Activated CD4-positive, alpha-beta memory T cell treated with anti-CD3 and anti-CD28 coated beads, Interleukin-2, amount 10 ng/mL, durations not matched to agents 7 days and 5 days (primary cell): ENCODE data around the gene CCDC88C. TPM values are rescaled to one million over a fixed set of nuclear protein-coding genes. Genes with fewer than 3 reads are reported as not detected.

Experiments
- CTCF ChIA-PET: fragments of 350-600 bp; sonication (Branson Sonifier 250); formaldehyde crosslinking; loops from one replicate; lab custom pipeline; 2021; ENCODE audit warnings: antibody characterized with exemption, inconsistent platforms; lab: Charles Lee
- POLR2A ChIA-PET: fragments of 350-600 bp; sonication (Branson Sonifier 250); formaldehyde crosslinking; loops from one replicate; lab custom pipeline; 2021; ENCODE audit warnings: antibody characterized with exemption; lab: Charles Lee
- DNase-seq: peaks from one replicate; pipeline ENCODE4 v3.0.0-alpha.2; 2020
- H3K27ac Mint-ChIP-seq: one replicate; pipeline ENCODE4 v1.8.0; 2021; ENCODE audit warnings: mild to moderate bottlenecking, mixed read lengths
- H3K27me3 Mint-ChIP-seq: one replicate; pipeline ENCODE4 v1.8.0; 2021; ENCODE audit warnings: mixed read lengths
- H3K36me3 Mint-ChIP-seq: one replicate; pipeline ENCODE4 v1.8.0; 2021; ENCODE audit warnings: low read depth, mixed read lengths
- H3K4me1 Mint-ChIP-seq: one replicate; pipeline ENCODE4 v1.8.0; 2021; ENCODE audit warnings: mixed read lengths
- H3K4me3 Mint-ChIP-seq: one replicate; pipeline ENCODE4 v1.8.0; 2021; ENCODE audit warnings: mild to moderate bottlenecking, mixed read lengths
- H3K9me3 Mint-ChIP-seq: one replicate; pipeline ENCODE4 v1.8.0; 2021; ENCODE audit warnings: mixed read lengths
- total RNA-seq, 2 experiments: library from RNA; stranded (reverse); gene quantifications; one replicate each; pipeline ENCODE4 v1.2.3, GENCODE V29; 2021

Gene CCDC88C
- total RNA-seq, 2 experiments from 2014 or later = 168 to 175 TPM

- DNase-seq = no peak
- H3K36me3 Mint-ChIP-seq = peaks cover 24% of the 10 kb centered on the region
- H3K4me3 Mint-ChIP-seq = no peak overlapping the region
- POLR2A ChIA-PET = interaction anchor here (1.1 to 5.1 kb wide), 5 partner anchors 8 to 53 kb away, joined by 3 to 15 read pairs (median 4); no protein-coding TSS in a partner anchor
- peaks cover 82% of the 10 kb centered on the region for H3K4me1 Mint-ChIP-seq
- H3K27me3 Mint-ChIP-seq = no peaks in the 10 kb centered on the region
- CTCF ChIA-PET = interaction anchor here (0.9 to 1.2 kb wide), 2 partner anchors 10 to 62 kb away, joined by 3 read pairs; no protein-coding TSS in a partner anchor
- no peaks in the 10 kb centered on the region for H3K9me3 Mint-ChIP-seq
- peak overlapping the region; percentile 18 for H3K27ac Mint-ChIP-seq
Measured at GRCh38 chr14:91365552-91365951, 52.1 kb downstream of the CCDC88C start.

DNA sequence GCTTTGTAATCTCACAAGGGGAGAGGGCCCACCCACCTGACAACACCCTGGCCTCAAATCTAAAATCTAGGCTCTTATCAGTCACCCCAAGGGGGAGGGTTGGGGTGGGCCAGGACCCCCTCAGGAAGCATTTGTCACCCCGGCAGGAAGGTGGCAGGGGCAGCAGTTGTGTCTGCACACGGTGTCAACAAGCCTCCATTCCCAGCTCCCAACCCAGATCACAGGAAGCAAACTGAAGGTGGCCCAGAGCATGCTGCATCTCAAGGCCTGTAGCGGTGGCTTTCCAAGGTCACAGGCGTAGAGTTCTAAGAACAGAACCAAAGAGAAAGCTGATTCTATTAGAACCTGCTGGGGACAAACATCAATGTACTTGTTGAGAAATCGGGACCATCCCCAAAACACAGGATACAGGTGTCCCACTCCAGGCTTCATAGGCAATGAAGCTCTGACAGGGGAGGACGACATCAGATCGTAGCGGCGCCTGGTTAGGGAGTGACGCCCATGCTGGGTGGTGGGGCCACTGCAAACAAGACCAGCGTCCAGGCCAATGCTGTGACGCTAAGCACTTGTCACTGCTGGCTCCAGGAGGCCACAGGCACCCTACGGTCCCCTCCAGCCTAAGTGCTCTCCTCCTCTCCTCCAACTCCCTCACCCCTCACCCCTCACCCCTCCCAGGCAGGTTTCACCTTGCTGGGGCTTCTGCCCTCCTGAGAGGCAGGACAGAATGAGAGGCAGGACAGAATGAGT, 52.9 kb downstream of the CCDC88C start:
- no peak for DNase-seq
- Mint-ChIP-seq H3K36me3 (peaks cover 18% of the 10 kb centered on the region), H3K9me3 (no peaks in the 10 kb centered on the region), H3K4me1 (peaks cover 78% of the 10 kb centered on the region), H3K27ac (no peak overlapping the region), H3K4me3 (no peak overlapping the region), H3K27me3 (no peaks in the 10 kb centered on the region)
- ChIA-PET CTCF (interaction anchor here (0.9 to 1.2 kb wide), 2 partner anchors 9 to 63 kb away, joined by 3 read pairs; no protein-coding TSS in a partner anchor), POLR2A (interaction anchor here (1.1 to 5.1 kb wide), 5 partner anchors 8 to 54 kb away, joined by 3 to 15 read pairs (median 4); no protein-coding TSS in a partner anchor)

GRCh38 chr14:91363776-91364523, 53.7 kb downstream of the CCDC88C start:
- no peak for DNase-seq
- CTCF ChIA-PET = no interaction called here
- Mint-ChIP-seq H3K4me3 (no peak overlapping the region), H3K36me3 (peaks cover 22% of the 10 kb centered on the region), H3K27ac (no peak overlapping the region), H3K4me1 (peaks cover 75% of the 10 kb centered on the region), H3K27me3 (no peaks in the 10 kb centered on the region), H3K9me3 (no peaks in the 10 kb centered on the region)
- POLR2A ChIA-PET = interaction anchor here (1.2 to 5.1 kb wide), 3 partner anchors 9 to 54 kb away, joined by 3 to 15 read pairs (median 4); no protein-coding TSS in a partner anchor

DNA sequence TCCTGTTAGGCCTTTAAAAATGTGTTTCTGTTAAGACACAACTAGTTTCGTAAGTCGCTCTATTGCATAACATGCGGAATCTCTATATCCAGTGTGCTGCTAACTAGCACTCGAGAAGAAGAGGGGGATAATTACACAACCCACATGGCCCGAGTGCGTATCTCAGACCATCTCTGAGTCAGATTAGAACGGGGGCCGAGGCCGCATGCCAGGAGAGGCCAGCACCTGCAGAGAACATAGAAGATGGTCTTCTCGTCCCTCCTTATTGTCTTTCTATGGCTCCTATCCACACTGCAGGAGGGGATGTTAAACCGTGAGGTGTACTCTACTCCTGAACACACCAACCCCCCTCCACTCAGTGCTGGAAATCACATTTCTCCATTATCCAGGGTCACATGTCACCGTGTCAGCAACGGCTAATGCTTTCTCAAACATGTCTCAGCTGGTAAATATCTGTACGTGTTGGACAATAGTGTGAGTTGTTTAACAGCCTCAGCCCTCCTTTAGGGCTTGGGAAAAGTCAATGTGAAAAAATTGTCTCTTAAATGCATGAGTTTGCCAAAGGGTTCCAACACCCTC, 56.3 kb downstream of the CCDC88C start:
- no peak for DNase-seq
- H3K9me3 Mint-ChIP-seq = no peaks in the 10 kb centered on the region
- no peak overlapping the region for H3K4me3 Mint-ChIP-seq
- no peaks in the 10 kb centered on the region for H3K27me3 Mint-ChIP-seq
- peaks cover 71% of the 10 kb centered on the region for H3K4me1 Mint-ChIP-seq
- H3K27ac Mint-ChIP-seq = no peak overlapping the region
- H3K36me3 Mint-ChIP-seq = peaks cover 35% of the 10 kb centered on the region
- CTCF ChIA-PET = interaction anchor here (0.7 kb wide), 1 partner anchor 44 kb away, joined by 3 read pairs; no protein-coding TSS in a partner anchor
- POLR2A ChIA-PET = interaction anchor here (0.7 to 3.4 kb wide), 7 partner anchors 8 to 56 kb away, joined by 3 to 24 read pairs (median 4); partner anchors contain the start of gene CCDC88C

- CTCF ChIA-PET = interaction anchor here (0.7 to 0.9 kb wide), 2 partner anchors 10 to 44 kb away, joined by 3 to 4 read pairs; no protein-coding TSS in a partner anchor
- Mint-ChIP-seq H3K9me3 (no peaks in the 10 kb centered on the region), H3K4me3 (no peak overlapping the region), H3K27me3 (no peaks in the 10 kb centered on the region), H3K27ac (no peak overlapping the region), H3K4me1 (peaks cover 72% of the 10 kb centered on the region), H3K36me3 (peaks cover 40% of the 10 kb centered on the region)
- no peak for DNase-seq
- POLR2A ChIA-PET = interaction anchor here (0.7 to 3.4 kb wide), 8 partner anchors 7 to 57 kb away, joined by 3 to 24 read pairs (median 4); partner anchors contain the start of gene CCDC88C
Measured at GRCh38 chr14:91360490-91361232, 57.0 kb downstream of the CCDC88C start.

DNA sequence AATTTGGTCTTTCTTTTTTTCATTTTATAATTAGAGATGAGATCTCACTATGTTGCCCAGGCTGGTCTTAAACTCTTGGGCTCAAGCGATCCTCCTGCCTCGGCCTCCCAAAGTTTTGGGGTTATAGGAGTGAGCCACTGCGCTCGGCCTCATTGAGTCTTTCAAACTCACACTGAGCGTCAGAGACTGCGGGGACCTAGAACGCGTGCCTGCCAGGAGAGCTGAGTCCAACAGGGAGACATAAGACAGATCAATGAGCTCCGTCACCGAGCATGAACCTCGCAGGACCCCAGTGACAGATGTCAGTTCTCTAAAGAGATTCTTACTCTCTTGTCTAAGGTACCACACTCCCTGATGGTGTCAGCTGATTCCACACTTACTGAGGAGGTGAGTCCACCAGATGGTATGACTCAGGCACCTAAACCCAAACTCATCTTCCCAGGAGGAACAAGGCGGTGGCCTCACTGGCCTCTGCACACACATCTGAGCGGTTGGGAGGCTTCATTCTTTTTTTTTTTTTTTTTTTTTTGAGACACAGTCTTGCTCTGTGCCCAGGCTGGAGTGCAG, 58.9 kb downstream of the CCDC88C start:
- no peak overlapping the region for H3K27ac Mint-ChIP-seq
- peaks cover 57% of the 10 kb centered on the region for H3K36me3 Mint-ChIP-seq
- no peaks in the 10 kb centered on the region for H3K27me3 Mint-ChIP-seq
- H3K4me3 Mint-ChIP-seq = no peak overlapping the region
- DNase-seq = no peak
- POLR2A ChIA-PET = interaction anchor here (0.8 to 3.4 kb wide), 2 partner anchors 8 to 57 kb away, joined by 3 to 24 read pairs; no protein-coding TSS in a partner anchor
- peaks cover 77% of the 10 kb centered on the region for H3K4me1 Mint-ChIP-seq
- H3K9me3 Mint-ChIP-seq = no peaks in the 10 kb centered on the region
- CTCF ChIA-PET = interaction anchor here (0.8 kb wide), 1 partner anchor 43 kb away, joined by 3 read pairs; no protein-coding TSS in a partner anchor

GRCh38 chr14:91358025-91358319, 59.6 kb downstream of the CCDC88C start:
- Mint-ChIP-seq H3K36me3 (peaks cover 61% of the 10 kb centered on the region), H3K27me3 (no peaks in the 10 kb centered on the region), H3K4me3 (no peak overlapping the region), H3K4me1 (peaks cover 82% of the 10 kb centered on the region), H3K27ac (no peak overlapping the region), H3K9me3 (no peaks in the 10 kb centered on the region)
- no peak for DNase-seq
- ChIA-PET CTCF (no interaction called here), POLR2A (interaction anchor here (0.8 kb wide), 1 partner anchor 57 kb away, joined by 3 read pairs; no protein-coding TSS in a partner anchor)

GRCh38 chr14:91357272-91358024, 60.2 kb downstream of the CCDC88C start:
- DNase-seq = no peak
- no peaks in the 10 kb centered on the region for H3K9me3 Mint-ChIP-seq
- peaks cover 61% of the 10 kb centered on the region for H3K36me3 Mint-ChIP-seq
- H3K4me1 Mint-ChIP-seq = peaks cover 84% of the 10 kb centered on the region
- no peak overlapping the region for H3K4me3 Mint-ChIP-seq
- POLR2A ChIA-PET = interaction anchor here (1.5 to 2.1 kb wide), 3 partner anchors 8 to 53 kb away, joined by 5 to 6 read pairs (median 6); no protein-coding TSS in a partner anchor
- H3K27ac Mint-ChIP-seq = no peak overlapping the region
- no peaks in the 10 kb centered on the region for H3K27me3 Mint-ChIP-seq
- CTCF ChIA-PET = interaction anchor here (1.1 kb wide), 1 partner anchor 55 kb away, joined by 3 read pairs; no protein-coding TSS in a partner anchor

DNA sequence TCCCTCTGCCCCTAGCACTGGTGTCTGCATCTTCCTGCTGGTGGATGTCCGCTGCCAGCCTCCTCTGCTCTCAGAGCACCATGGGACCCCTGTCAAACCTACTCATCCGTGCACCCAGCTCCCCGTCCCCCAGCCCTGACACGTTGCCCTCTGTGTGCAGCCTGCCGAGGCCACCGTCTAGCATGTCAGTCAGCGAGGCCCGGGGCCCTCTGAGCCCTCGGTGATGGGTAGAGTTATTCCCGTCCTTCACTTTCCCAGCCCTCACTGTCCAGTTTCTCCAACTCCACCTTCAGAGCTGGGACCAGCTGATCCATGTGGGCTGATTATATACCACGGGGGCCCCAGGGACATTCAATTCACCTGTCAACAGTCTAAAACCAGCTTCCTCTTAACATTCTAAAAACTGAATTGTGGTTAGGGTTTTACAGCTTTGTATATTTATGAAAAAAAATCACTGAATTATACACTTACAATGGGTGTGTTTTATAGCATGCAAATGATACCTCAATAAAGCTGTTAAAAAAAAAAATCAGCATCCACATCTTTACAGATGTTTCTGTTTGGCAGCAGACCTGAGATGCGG, 61.3 kb downstream of the CCDC88C start:
- H3K36me3 Mint-ChIP-seq = peaks cover 62% of the 10 kb centered on the region
- POLR2A ChIA-PET = interaction anchor here (0.9 to 2.4 kb wide), 10 partner anchors 9 to 295 kb away, joined by 3 to 8 read pairs (median 6); partner anchors contain the start of gene CCDC88C
- H3K4me1 Mint-ChIP-seq = peaks cover 86% of the 10 kb centered on the region

DNA sequence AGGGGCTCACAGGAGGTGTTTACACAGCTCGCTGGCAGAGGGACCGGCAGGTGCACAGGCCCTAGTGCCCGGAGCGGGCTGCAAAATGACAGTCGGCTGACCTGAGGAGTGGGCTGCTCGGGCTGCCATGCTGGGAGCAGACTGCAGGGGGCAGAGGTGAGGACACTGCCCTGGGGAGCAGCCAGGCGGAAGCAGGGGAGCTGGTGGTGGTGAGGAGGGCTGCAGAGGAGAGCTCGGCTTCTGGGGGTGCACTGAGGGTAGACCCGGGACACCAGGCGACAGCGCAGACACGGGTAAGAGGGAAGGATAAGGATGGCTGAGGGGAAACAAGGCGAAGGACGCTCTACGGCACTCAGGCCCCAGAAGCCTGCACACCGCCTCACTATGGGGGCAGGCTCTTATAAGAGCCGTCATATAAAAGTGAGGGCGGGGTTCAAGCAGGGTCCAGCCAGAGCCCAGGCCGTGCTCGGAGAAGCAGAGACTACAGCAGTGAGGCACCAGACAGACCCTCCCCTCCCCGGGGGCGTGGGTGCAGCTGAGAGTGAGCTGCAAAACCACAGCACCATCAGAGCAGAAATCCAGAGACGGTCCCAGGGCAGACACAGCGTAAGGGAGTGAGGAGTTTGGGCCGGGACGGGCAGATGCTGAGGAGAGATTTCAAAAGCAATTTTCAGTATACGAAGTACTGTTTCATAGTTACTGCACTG, 62.5 kb downstream of the CCDC88C start:
- CTCF ChIA-PET = interaction anchor here (0.6 to 4.5 kb wide), 15 partner anchors 8 to 64 kb away, joined by 3 to 16 read pairs (median 5); partner anchors contain the start of gene CCDC88C
- POLR2A ChIA-PET = interaction anchor here (1.2 to 2.4 kb wide), 7 partner anchors 15 to 56 kb away, joined by 4 to 8 read pairs (median 5); no protein-coding TSS in a partner anchor
- peaks cover 62% of the 10 kb centered on the region for H3K36me3 Mint-ChIP-seq
- DNase-seq = no peak
- H3K27me3 Mint-ChIP-seq = no peaks in the 10 kb centered on the region
- H3K4me1 Mint-ChIP-seq = peaks cover 89% of the 10 kb centered on the region
- peak overlapping the region; percentile 48 for H3K27ac Mint-ChIP-seq
- peak overlapping the region; percentile 12 for H3K4me3 Mint-ChIP-seq
- no peaks in the 10 kb centered on the region for H3K9me3 Mint-ChIP-seq

More for the DNA sequence above, 61.3 kb downstream of the CCDC88C start:
- DNase-seq = no peak
- H3K27ac Mint-ChIP-seq = peak overlapping the region; percentile 48
- CTCF ChIA-PET = interaction anchor here (0.5 to 2.4 kb wide), 13 partner anchors 9 to 93 kb away, joined by 3 to 8 read pairs (median 4); partner anchors contain the start of gene CCDC88C
- peak overlapping the region; percentile 12 for H3K4me3 Mint-ChIP-seq
- H3K27me3 Mint-ChIP-seq = no peaks in the 10 kb centered on the region
- no peaks in the 10 kb centered on the region for H3K9me3 Mint-ChIP-seq
